ENCODE results near the gene ULK4.

DNA sequence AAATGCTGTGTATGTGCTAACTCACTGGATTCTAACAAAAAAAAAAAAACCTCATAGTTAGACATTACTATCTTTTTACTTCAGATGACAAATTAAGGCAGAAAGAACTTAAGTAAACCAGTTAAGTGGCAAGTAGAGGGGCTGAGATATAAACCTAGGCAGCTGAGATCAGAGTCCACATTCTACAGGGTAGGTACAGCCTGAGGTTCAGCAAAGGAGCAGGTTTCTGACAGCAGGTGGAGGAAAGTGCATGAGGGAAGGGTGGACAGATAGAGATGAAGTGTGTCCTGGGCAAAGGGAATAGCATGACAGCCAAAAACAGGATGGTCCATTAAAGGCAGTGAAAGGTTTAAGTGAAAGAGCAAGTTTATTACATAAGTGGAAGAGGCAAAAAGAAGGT, 329.2 kb downstream of the ULK4 start:
- TF ChIP-seq, protein P1, sequence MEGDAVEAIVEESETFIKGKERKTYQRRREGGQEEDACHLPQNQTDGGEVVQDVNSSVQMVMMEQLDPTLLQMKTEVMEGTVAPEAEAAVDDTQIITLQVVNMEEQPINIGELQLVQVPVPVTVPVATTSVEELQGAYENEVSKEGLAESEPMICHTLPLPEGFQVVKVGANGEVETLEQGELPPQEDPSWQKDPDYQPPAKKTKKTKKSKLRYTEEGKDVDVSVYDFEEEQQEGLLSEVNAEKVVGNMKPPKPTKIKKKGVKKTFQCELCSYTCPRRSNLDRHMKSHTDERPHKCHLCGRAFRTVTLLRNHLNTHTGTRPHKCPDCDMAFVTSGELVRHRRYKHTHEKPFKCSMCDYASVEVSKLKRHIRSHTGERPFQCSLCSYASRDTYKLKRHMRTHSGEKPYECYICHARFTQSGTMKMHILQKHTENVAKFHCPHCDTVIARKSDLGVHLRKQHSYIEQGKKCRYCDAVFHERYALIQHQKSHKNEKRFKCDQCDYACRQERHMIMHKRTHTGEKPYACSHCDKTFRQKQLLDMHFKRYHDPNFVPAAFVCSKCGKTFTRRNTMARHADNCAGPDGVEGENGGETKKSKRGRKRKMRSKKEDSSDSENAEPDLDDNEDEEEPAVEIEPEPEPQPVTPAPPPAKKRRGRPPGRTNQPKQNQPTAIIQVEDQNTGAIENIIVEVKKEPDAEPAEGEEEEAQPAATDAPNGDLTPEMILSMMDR (conservative IDR thresholded peaks at IDR 0.05 in 1 of 2, IDR thresholded peaks at IDR 0.05 in 1 of 2; ENCODE audit: low read depth in 1 of 2, low read length in 2 of 2): no peak
- TF ChIP-seq EZH2 (IDR thresholded peaks at IDR 0.05; ENCODE audit: low read length, missing control alignments): no peak
